NCI-H82 (cell line): ENCODE measurements around the gene HECTD1.
A peak's percentile ranks its signal among the peaks of the same experiment; 100 is the strongest.
"Not testable (repeated sequence)": the region's sequence is repeated elsewhere in the genome, so short reads cannot be mapped to it uniquely, and the experiment has no call there.

Source experiments
- DNase-seq: peaks from one replicate; lab custom pipeline; 2025; lab: John Stamatoyannopoulos, UW

HECTD1 gene

DNA sequence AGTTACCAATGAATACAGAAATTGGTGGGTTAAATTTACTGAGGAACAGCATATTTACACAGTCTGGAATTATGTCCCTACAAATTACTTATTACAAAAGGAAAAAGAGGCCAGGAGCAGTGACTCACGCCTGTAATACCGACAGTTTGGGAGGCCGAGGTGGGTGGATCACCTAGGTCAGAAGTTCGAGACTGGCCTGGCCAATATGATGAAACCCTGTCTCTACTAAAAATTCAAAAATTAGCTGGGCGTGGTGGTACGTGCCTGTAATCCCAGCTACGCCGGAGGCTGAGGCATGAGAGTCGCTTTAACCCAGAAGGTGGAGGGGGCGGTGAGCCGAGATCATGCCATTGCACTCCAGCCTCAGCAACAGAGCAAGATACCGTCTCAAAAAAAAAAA lies 52.6 kb downstream of the HECTD1 start:
- DNase-seq, result no peak

DNA sequence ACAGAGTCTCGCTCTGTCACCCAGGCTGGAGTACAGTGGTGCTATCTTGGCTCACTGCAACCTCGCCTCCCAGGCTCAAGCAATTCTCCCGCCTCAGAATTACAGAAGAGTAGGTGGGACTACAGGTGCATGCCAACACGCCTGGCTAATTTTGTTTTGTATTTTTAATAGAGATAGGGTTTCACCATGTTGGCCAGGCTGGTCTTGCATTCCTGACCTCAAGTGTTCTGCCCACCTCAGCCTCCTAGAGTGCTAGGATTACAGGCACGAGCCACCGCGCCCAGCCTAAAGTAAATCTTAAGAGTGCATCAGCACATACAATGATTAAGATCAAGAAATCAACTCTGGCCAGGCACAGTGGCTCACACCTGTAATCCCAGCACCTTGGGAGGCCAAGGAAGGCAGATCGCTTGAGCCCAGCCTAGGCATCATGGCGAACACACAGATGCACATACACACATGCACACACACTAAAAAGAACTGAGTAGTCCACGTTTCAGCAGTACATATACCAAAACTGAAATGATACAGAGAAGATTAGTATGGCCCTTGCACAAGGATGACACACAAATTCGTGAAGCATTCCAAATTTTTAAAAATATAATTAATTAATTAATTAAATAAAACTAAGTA lies 65.0 kb downstream of the HECTD1 start:
- DNase-seq, result no peak

DNA sequence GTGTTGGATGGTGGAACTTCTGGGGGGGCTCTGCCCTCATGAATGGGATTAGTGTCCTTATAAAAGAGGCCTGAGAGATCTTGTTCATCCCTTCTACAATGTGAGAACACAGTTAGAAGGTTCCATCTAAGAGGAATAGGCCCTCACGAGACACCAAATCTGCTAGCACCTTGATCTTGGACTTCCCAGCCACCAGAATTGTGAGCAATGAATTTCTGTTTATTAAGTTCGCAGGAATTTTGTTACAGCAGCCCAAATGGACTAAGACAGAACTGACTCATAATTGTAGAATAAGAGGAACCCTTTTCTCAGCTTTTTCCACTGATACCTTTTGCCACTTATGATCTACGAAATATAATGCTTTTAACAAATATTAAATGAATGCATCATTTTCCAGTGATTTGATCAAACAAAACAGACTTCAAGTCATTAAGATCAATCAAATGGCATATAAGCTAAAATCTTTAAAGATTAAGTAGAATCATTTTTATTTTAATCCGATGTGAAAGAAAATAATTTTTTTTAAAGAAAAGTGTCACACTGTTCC lies 68.2 kb downstream of the HECTD1 start:
- no peak for DNase-seq

DNA sequence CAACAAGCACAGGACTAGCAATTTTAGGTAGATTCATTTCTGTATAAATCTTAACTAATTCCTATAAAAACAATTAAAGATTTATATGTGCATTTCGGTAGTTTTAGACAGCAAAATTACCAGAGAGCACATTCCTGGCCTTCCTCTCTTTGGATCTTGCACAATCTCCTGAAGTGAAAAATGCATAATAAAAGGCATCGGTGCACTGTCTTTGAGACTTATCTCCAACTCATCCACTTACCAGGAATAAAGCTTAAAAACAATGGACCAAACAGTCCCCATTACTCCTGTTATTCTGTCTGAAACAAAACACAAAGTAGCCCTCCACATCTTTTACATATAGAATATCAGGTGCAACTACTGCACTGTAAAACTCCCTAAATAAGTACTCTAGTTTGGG lies 69.3 kb downstream of the HECTD1 start:
- DNase-seq, result no peak

DNA sequence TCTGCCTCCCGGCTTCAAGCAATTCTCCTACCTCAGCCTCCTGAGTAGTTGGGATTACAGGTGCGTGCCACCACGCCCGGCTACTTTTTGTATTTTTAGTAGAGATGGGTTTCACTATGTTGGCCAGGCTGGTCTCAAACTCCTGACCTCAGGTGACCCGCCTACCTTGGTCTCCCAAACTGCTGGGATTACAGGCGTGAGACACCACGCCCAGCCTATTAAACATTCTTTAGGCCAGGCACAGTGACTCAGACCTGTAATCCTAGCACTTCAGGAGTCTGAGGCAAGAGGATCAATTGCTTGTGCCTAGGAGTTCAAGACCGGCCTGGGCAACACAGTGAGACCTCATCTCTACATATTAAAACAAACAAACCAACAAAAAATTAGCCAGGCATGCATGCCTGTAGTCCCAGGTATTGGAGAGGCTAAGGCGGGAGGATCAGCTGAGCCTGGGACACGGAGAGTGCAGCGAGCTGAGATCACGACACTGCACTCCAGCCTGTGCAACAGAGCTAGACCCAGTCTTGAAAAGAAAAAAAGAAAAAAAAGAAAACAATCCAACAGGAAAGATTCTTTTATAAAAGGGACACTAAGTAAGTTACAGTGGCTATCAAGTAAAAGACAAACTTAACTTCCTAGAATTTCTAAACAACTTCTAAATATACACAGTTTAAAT lies 70.2 kb downstream of the HECTD1 start:
- no peak for DNase-seq

DNA sequence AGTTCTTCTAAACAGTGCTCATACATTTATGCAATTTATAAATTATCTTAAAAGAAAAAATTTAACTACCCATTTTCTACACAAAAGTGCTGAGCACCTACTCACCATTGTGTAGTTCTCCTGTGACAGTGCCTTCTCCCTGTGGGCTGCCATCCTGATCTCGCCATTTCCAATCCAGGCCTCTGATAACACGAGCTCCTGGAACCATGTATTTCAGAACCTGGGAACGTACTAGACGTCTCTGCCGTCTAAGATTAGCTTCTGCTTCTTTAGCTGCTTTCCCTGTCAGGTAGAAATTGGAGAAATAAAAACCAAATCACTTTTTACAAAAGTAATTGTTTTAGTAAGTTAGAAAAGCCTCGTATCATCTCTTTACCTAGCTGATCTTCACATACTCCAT lies 74.5 kb downstream of the HECTD1 start:
- no peak for DNase-seq

DNA sequence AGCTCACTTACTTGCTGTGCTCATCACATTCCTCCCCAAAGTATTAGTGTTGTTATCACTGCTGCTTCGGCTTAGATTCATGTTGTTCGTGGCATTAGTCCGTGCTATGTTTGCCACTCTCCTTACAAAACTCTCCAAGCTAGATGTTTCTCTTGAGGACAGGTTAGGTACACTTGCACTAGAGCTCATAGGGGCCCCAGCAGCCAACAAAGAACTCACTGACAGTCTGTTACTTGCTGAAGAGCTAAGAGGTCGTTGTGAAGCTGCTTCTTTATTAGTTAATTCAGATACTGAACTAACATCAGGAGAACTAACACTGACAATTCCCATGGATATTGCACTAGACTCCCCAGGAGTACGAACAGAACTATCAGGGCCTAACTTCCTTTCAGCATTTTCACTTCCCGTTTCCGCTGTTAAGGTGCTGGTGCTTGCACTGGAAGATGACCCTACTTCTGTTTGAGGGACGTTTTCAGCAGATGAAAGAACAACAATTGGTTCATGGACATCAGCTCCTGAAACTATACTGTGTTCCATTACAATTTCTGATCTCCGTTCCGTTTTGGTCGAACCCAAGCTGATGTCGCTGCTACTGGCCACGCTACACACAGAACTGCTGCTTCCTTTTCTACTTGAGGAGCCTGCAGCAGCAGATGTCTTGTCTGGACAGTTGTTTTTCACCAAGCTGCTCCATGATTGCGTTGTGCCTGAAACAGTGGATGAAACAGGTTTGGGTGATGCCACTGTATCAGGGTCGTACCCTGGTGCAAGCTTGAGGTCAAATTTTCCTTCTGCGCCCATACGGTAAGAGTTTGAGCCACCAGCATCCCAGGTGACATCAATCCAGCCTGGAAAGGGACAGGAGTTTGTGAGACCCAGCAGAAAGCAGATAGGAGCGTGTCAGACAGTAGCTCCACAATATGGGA lies 78.7 kb downstream of the HECTD1 start:
- no peak for DNase-seq

DNA sequence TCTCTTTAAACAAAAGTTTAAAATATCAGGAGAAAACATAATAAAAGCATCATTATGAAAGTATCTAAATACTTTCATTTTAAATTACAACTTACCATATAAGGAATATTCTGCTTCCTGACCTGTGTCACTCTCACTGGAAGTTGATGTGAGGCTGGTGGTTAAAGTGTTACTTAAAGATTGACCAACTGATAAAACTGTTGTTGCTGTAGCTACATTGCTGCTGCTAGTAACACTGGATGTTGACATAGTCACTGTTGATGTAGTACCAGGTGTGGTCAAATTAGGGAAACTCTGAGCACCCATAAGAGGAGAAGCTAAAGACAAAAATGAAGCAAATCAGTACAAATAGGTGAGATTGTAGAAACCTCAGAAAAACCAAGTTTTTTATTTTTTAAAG lies 79.9 kb downstream of the HECTD1 start:
- DNase-seq, result no peak

DNA sequence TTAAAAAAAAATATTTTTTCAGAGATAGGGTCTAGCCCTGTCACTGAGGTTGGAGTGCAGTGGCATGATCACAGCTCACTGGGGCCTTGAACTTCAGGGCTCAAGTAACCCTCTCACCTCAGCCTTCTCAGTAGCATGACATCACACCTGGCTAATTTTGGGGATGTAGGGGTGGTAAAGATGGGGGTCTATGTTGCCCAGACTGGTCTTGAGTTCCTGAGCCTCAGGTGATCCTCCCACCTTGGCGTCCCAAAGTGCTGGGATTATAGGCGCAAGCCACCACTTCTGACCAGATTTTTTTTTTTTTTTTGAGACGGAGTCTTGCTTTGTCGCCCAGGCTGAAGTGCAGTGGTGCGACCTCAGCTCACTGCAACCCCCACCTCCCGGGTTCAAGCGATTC lies 80.9 kb downstream of the HECTD1 start:
- DNase-seq, result no peak

DNA sequence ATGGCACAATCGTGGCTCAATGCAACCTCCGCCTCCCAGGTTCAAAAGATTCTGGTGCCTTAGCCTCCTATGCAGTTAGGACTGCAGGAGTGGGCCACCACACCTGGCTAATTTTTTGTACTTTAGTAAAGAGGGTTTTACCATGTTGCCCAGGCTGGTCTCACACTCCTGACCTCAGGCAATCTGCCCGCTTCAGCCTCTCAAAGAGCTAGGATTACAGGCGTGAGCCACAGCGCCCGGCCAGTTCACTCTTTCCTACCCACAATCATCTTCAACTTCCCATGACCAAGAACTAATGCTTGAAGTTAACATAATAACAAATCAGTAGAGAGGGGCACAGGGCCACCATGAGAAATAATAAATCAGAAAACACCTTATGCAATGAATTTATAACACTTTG lies 82.4 kb downstream of the HECTD1 start:
- no peak for DNase-seq

DNA sequence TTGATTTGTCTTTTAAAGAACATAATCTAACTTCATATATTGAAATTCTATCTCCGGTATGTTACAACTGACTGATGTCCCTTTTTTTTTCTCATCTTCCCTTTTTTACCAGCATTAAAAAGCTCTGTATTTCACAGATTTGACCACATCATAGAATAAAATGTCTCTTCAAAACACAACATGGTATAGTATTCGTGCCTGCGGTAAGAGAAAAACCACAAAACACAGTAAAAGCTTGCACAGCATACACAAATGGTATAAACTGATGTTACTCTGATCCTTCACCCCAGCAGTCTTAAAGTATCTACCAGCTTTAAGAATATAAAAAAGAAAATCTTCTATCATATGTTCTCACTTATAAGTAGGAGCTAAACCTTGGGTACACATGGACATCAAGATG lies 83.4 kb downstream of the HECTD1 start:
- DNase-seq, result no peak

DNA sequence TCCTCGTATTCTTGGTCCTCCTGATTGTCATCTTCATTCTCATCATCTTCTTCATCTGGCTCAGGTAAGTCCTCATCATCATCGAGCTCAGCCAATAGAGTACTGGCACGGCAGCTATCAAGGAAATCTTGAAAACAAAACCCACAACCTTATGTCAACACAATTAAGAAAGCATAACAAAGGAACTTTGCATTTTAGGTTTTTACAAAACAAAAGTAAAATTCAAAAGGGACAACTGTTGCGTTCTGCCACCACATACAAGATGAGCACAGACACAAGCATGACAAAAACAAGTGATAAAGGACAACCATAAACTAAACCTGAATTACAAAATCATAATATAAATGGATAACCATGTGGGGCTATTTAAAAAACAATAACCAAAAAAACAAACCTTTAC lies 84.7 kb downstream of the HECTD1 start:
- DNase-seq, result no peak

DNA sequence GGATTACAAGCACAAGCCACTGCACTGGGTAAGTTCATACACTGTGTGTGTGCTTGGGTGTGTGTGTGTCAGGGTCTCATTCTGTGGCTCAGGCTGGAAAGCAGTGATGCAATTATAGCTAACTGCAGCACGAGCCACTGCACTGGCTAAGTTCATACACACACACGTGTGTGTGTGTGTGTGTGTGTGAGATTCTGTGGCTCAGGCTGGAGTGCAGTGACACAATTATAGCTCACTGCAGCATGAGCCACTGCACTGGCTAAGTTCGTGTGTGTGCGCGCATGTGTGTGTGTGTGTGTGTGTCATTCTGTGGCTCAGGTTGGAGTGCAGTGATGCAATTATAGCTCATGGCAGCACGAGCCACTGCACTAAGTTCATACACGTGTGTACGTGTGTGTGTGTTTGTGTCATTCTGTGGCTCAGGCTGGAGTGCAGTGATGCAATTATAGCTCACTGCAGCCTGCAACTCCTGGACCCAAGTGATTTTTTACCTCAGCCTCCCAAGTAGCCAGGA lies 85.4 kb downstream of the HECTD1 start:
- no peak for DNase-seq

DNA sequence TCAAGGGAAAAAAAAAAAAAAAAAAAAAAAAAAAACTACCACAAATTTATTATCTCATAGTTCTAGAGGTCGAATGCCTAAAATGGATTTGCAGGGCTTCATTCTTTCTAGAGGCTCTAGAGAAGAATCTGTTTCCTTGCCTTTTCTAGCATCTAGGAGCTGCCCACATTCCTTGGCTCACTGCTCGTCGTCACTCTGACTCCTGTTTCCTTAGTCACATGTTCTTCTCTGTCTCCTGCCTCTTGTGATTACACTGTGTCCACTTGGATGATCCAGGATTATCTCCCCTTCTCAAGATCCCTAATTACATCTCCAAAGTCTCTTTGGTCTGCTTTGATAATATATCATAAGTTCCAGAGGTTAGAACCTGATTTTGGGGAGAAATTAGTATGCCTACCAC lies 88.7 kb downstream of the HECTD1 start:
- peak; percentile 52 for DNase-seq

DNA sequence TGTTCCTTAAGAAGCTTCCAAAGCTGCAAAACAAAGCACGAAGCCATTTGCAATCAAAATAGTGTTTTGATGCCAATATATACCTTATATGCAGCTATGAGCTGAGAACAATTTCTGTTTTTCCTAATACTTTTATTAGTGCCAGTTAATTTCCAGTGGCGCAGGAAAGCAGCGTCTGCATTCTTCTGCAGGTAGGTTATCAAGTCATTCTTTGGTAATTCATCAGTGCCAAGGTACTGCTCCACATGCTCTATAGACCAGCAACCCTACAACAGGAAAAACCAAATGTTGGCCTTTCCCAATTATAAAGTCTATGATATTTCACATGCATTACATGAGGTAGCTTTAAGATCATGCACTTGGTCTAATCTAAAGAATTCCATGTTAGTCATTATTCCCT lies 93.8 kb downstream of the HECTD1 start:
- DNase-seq, result no peak

DNA sequence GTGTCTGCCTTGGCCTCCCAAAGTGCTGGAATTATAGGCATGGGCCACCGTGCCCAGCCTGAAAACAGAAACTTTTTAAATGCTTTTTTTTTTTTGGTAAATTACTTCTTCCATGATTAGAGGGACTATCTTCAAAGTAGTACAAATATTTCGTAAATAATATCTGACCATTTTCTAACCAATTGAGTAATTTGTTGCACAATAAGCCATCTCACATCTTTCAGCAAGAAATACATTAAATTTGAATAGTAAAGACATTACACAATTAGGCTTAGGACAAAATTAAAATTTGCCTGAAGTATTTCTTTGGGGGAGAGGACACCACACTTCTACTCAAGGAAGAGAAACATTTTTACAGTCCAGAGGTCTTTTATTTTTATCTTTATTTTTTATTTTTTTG lies 96.7 kb downstream of the HECTD1 start:
- DNase-seq, result no peak

DNA sequence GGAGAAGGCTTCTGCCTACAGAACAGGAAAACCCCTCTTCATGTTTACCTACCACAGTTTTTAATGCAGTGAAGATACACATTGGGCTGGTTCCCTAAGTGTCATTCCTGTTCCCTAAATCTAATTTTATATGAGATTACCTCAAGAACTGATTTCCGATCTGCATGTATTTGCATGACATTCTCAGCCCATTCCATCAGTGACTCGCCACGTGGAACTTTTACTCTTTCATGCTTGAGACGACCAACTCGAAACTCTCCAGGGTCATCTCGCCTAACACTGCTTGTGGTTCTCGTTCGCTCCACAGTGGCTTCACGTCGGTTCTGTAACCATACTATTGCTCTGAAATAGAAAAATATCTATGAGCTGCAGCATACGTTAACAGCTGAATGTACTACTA lies 98.3 kb downstream of the HECTD1 start:
- DNase-seq, result no peak

DNA sequence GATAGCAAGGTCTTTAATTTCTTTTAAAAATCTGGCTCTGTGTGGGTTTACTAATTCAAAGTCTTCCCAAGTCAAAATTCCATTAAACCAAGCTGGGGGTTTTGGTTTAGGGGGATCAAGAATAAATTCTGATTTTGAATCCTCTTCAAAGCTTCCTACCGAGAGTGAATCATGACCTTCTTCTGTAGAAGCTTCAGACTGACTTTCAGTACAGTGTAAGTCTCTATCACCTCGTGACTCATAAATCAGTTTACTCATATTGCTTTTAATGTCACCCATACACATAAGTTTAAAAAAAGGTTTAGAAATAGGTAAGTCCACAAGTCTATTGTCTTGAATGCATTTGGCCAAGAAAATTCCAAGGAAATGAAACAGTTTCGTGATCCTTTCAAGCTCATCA lies 100.8 kb downstream of the HECTD1 start:
- DNase-seq, result no peak

DNA sequence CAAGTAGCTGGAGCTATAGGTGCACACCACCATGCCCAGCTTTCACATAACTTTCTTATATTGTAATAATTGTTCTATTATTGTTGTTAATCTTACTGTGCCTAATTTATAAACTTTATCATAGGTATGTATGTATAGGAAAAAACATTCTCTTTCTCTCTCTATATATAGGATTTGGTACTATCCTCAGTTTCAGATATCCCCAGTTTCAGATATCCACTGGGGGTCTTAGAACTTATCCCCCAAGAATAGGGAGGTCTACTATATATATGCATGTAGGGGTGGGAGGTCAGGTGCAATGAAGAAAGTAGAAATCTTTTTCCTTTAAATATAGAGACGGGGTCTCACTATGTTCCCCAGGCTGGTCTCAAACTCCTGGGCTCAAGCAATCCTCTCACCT lies 110.5 kb downstream of the HECTD1 start:
- DNase-seq, result no peak

DNA sequence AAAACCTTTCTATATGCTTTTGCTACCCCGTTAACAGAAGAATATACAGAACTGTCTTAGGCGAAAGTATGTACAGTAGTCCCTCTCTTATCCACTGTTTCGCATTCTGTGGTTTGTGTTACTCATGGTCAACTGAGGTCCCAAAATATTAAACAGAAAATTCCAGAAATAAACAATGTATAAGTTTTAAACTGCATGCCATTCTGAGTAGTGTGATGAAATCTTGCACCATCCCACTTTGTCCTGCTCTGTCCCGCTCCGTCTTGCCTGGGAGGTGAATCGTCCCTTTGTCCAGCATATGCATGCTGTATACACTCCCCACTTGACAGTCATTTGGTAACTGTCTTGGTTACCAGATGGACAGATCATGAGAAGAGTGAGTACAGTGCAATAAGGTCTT lies 111.3 kb downstream of the HECTD1 start:
- no peak for DNase-seq

DNA sequence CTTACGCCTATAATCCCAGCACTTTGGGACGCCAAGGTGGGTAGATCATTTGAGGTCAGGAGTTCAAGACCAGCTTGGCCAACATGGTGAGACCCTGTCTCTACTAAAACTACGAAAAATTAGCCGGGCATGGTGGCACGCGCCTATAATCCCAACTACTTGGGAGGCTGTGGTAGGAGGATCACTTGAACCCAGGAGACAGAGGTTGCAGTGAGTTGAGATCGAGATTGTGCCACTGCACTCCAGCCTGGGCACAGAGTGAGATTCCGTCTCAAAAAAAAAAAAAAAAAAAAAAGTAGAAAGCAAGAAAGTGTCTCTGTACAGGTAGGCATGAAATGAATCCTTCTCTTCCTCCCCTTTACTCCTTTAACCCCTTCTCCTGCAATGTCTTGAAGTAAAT lies 111.8 kb downstream of the HECTD1 start:
- not testable (repeated sequence) for DNase-seq
